PC-9 (cell line): ENCODE measurements around the gene ARHGEF37.

Source experiments
- EZH2 ChIP-seq: fragments of 200-600 bp; sonication (generic); IDR thresholded peaks from 2 replicates; pipeline ENCODE4 v1.8.0; 2017; ENCODE audit warnings: antibody characterized with exemption, low read depth
- TF ChIP-seq, protein P1 (sequence below): fragments of 200-600 bp; sonication (generic); conservative IDR thresholded peaks from 2 replicates; pipeline ENCODE4 v1.6.1; 2017; ENCODE audit warnings: mixed run types, antibody characterized with exemption, mild to moderate bottlenecking, moderate library complexity

DNA sequence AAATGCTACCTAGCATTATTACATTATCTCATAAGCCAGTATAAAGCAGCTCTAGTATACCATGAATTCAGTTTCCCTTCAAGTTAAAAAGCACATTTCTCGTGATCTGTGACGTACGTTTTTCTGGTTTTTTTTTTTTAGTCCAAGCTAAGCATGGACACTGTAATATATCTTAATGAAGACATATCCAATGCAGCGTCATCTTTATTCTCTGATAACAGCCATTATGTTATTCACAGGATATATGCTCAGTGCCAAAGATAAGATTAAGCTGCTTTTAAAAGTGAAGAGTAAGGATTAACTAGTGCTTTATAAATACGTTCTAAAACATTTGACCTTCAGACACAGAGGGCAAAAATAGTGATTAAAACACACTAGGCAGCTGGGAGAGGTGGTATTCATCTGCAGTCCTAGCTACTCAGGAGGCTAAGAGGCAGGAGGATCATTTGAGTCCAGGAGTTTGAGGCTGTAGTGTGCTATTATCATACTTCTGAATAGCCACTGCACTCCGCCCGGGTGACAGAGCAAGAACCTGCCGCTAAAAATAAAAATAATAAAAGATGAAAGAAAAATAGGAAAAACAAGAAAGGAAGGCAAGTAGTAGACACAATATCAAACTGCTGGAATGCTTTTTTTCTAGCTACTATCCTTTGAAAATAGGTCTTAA, 37.8 kb upstream of the ARHGEF37 start:
- TF ChIP-seq, protein P1, sequence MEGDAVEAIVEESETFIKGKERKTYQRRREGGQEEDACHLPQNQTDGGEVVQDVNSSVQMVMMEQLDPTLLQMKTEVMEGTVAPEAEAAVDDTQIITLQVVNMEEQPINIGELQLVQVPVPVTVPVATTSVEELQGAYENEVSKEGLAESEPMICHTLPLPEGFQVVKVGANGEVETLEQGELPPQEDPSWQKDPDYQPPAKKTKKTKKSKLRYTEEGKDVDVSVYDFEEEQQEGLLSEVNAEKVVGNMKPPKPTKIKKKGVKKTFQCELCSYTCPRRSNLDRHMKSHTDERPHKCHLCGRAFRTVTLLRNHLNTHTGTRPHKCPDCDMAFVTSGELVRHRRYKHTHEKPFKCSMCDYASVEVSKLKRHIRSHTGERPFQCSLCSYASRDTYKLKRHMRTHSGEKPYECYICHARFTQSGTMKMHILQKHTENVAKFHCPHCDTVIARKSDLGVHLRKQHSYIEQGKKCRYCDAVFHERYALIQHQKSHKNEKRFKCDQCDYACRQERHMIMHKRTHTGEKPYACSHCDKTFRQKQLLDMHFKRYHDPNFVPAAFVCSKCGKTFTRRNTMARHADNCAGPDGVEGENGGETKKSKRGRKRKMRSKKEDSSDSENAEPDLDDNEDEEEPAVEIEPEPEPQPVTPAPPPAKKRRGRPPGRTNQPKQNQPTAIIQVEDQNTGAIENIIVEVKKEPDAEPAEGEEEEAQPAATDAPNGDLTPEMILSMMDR: no peak
- TF ChIP-seq EZH2: no peak
